IPS DF 4.7 (cell line): ENCODE data around the gene FAM9A.
"Not testable (repeated sequence)": the region's sequence is repeated elsewhere in the genome, so short reads cannot be mapped to it uniquely, and the experiment has no call there.

Experiments used
- DNase-seq: peaks from one replicate; pipeline ENCODE4 v3.0.0-alpha.2; 2013; ENCODE audit warnings: low spot score; ENCODE audit errors: extremely low read depth

The FAM9A gene

DNA sequence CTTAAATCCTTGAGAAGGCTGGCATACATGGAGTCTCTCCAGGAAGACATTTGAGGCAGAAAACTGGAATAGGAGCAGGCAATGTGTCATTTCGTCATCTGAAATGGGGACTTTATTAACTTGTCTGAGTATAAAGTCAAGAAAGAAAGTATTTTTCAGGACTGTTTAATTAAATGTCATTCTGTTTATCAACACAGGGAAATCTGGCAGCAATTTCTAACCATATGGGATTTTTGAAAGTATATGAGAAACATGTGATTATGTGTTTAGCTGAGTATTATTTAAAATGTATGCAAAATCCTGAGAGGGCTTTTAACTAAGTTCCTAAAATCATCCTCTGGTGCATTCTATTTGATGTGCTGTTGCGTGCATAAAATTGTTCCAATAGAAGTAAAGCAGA, 3.9 kb upstream of the FAM9A start:
- no peak for DNase-seq

DNA sequence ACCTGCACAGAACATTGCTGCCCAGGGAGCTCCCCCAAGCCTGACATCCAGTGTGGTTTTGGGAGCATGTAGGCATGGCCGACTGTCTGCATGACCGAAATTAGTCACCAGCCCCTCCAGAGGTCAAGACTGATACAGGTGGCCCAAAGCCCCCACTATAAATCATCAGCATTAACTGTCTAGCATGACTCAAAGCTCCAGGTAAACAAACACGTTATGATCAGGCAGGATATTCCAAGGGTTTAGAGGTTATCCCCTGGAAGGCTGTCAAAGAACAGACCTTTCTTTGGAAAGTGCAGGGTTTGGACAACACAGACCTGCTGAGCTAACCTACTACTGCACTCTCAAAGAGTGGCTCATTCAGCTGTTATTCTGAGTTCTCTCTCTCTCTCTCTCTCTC, 2.1 kb upstream of the FAM9A start:
- DNase-seq = no peak

DNA sequence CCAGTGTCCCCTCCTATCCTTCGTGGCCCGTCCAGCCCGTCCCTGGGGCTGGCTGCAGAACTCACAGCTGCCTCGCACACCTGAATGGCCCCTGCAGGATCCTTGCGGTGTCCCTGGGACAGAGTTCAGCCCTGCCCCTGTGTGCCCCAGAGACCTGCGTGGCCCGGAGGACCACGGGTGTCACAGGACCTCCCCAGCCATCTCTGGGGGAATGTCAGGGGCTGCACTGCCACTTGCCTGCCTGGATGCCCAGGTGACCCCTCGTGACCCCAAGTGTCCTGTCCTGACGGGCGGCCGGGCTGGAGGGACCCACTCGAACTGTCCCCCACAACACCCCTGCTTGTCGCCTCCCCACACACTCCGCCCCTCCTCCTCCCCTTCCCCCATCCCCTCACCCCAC, 832 bp downstream of the FAM9A start:
- DNase-seq = not testable (repeated sequence)

DNA sequence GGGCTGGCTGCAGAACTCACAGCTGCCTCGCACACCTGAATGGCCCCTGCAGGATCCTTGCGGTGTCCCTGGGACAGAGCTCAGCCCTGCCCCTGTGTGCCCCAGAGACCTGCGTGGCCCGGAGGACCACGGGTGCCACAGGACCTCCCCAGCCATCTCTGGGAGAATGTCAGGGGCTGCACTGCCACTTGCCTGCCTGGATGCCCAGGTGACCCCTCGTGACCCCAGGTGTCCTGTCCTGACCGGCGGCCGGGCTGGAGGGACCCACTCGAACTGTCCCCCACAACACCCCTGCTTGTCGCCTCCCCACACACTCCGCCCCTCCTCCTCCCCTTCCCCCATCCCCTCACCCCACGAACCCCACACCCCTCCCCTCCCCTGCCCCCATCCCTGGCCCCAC, 1.9 kb downstream of the FAM9A start:
- DNase-seq = not testable (repeated sequence)

DNA sequence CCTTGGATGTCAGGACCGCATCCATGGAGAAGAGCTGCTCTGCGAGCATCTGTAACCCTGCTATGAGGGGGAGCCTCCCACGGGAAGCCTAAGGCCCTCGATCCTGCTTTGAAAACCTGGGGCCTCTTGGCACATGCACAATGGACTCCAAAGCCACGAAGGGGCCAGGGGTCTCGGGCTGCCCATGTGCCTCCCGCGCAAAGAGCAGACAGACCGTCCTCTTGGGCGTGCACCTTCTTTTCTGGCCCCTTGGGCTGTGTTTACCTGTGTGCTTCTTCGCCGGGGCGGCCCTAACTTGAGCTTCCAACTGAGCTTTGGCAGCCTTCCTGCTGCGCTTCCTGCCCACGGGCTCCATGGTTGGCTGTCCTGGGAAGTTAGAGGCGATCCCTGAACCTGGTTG, 2.5 kb downstream of the FAM9A start:
- DNase-seq = not testable (repeated sequence)

DNA sequence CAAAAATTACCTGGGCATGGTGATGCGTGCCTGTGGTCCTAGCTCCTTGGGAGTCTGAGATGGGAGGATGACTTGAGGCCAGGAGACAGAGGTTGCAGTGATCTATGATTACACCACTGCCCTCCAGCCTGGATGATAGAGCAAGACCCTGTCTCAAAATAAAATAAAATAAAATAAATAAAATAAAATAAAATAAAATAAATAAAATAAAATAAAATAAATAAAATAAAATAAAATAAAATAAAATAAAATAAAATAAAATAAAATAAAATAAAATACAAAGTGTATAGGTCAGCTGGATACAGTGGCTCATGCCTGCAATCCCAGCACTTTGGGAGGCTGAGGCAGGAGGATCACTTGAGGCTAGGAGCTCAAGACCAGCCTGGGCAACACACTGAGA, 14.1 kb downstream of the FAM9A start:
- not testable (repeated sequence) for DNase-seq

DNA sequence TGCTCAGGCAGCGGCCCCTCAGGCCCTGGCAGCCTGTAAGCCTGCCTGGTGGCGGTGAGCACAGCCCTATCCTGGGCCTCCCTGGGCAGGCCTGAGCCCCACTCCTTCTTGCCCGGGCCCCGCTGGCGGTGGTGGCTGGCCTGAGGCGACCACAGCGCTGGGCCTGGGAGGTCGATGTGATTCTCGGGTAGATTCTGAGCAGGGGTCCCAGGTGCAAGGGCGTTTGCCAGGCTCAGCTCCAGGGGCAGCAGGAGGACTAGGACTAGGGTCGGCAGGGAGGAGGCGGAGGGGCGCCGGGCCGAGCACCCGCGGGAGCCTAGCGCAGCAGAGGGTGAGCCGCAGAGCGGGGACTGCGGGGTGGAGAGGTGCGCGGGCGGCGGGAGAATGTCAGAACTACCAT, 17.0 kb downstream of the FAM9A start:
- DNase-seq = no peak

DNA sequence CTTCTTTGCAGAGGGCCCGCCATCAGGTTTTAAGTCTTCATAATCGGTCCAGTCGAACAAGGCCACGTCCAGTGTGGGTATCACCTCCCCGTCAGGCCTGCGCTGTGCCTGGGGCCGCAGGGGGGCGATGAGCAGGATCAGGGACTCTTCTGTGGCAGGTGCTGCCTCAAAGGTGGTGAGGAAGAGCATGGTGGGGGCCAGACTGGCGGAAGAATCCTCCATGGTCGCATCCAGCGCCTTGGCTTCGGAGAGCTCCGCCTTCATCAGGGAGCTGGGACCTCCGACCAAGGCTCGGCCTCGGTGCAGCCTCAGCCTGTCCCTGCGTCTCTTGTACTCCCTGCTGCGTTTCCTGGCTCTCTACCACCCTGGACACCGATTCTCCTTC, 17.5 kb downstream of the FAM9A start:
- DNase-seq = no peak

DNA sequence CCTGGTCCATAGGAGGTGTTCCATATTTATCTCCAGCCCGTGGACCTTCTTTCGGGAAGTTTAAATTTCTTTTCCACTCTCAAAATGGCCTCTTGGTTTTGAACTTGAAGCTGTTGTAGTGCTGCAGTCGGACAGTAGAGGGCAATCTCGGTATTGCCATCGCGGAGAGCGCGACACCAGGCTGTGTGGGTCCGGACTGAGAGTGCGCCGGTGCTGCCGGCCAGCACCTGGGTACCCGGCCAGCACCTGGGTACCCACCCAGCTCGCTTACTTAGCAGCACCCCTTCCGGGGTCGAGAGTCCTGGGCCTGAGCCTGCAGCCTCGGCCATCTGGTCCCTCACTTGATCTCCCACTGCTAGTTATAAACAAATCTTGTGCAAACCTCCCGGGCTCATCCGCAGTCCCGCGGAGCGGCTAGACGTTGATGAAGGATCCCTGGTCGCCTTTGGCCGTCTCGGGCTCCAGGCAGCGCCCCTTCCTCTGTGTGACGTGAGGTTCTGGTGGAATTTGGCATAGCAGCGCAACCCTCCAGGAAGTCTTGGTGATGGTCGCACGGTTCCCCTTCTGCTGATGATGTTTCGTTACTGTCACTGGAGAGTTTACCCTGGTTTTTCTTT, 18.0 kb downstream of the FAM9A start:
- DNase-seq = no peak

DNA sequence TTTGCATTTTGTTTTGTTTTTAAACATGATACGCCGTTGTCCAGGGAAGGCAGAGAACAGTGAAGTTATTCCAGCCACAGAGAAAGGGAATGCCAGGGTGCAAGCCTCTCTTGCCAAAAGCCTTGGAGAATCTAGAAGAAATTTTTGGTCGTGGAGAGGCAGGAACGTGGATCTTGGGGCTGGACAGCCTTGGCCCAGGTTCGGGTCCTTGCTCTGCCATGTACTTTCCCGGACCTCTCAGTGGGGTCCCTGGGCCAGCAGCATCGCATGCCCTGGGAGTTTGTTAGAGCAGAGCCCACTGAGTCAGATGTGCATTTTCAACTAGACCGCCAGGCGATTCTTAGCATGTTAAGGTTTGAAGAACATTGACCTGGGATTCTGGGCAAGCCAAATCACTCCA, 18.6 kb downstream of the FAM9A start:
- no peak for DNase-seq

DNA sequence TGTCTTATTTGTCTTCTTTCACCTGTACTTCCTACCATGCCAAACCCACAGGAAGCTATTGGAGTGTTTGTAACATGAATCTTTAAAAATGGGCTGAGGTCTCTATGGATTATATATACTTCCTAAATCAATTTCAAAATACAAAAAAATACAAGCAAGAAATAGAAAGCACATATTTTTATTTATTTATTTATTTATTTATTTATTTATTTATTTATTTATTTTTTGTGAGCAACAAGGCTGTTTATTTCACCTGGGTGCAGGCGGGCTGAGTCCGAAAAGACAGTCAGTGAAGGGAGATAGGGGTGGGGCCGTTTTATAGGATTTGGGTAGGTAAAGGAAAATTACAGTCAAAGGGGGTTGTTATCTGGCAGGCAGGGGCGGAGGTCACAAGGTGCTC, 19.3 kb downstream of the FAM9A start:
- DNase-seq = not testable (repeated sequence)

DNA sequence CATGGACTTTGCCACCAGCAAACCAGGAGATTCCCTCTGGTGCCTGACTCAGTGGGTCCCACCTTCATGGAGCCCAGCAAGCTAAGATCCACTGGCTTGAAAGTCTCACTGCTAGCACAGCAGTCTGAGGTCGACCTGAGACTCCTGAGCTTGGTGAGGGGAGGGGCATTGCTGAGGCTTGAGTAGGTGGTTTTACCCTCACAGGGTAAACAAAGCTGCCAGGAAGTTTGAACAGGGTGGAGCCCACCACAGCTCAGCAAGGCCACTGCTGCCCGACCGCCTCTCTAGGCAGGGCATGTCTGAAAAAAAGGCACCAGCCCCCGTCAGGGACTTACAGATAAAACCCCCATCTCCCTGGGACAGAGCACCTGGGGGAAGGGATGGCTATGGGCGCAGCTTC, 28.1 kb downstream of the FAM9A start:
- DNase-seq = no peak

DNA sequence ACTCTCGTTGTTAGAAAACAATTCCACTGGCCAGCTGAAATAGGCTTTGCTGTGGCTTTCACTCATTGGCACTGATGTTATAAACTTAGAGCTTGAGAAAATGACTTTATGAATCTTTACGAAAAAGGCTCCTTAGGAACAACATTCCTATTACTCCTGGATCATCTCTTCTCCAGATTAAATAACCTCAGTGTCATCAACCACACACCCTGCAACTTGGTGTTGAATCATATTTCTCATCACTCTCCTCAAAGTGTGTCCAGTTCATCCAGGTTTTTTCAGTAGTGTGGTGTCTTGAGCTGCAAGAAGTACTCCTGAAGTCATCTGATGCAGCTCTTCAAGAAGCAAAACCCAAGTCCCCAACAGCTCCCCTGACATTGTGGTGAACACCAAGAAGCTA, 41.2 kb downstream of the FAM9A start:
- DNase-seq = no peak

DNA sequence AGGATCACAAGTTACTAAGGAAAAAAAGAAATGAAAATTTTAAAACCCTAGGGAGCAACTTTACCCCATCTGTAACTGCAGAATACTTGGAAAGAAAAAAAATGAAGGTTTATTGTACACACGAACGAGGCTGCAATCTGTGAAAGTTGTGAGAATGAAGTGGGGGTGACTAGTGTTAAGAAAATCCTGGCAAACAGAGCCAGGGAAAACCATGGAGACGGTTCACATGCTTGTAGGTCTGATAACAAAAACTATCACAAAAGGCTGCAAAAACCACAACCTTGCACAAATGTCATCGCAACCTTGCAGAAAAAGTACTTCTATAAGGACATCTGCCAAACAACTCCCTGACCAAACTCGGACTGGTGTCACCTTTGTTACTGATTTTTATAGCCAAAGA, 42.5 kb downstream of the FAM9A start:
- DNase-seq = not testable (repeated sequence)

DNA sequence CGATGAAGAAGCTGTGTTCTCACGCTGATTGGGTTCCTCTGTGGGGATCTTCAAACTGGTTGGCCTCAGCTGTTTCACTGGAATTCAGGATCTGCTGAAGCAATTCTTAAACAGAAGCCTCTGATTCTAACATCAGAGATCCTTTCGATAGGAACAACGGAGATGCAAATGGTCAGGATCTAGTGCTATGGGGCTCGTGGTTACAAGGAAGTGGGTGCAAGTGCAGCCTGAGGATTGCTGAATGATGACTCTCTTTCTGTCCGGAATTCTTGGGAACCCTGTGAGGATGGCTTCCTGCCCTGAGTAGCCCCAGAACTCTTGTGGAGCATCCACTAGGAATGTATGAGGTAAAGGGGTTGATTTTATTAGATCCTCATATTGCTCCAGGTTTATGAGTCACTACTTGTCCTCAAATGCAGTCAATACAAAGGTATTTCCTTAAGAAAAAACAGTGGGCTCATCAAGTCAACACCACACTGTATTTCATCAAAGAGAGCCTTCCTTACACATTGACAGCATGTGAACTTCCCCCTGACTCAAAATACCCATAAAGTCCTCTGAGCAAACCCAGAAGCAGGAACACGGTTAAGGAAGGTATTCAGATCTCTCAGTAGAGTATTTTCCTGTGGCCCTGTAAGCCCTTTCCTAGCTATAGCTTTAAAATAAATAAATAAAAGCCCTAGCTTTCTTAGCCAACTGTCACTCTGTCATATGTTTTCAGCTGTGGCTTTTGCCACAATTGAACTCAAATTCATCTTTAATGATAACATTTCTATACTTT, 43.4 kb downstream of the FAM9A start:
- not testable (repeated sequence) for DNase-seq

DNA sequence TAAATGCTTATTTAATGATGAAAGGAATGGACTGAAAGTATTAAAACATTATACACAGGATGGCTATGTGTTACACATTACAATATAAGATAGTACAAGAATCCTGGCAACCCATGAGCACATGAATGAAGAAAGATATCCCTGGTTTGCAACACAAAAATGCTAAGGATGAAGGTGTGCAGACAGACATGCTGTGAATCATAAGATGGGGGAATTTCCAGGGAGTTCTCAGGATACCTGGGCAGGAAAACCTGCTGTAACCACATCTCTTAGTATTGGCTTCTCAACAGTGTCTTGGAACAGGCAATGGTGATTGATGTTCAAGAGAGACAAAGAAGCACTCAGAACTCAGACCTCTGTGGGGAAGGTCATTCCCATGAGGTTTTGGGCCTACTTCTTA, 45.4 kb downstream of the FAM9A start:
- DNase-seq = no peak

DNA sequence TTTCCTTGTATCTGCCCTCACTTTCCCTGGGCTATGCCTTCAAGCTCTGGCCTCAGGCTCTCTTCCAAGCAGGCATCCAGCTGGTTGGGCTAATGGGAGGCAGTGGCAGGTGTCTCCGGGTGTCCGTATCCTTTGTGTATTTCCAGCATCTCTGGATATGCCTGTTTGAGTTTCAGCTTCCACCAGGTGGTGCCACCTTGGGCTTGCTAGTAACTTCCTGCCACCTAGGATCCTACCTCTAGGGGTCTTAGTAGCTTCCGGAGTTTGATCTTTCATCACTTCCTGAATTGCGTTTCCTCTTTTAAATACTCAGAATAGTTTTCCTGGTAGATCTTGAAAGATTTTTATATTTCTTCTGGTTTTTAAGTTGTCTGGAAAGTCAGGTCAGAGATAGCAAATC, 46.1 kb downstream of the FAM9A start:
- DNase-seq = no peak

DNA sequence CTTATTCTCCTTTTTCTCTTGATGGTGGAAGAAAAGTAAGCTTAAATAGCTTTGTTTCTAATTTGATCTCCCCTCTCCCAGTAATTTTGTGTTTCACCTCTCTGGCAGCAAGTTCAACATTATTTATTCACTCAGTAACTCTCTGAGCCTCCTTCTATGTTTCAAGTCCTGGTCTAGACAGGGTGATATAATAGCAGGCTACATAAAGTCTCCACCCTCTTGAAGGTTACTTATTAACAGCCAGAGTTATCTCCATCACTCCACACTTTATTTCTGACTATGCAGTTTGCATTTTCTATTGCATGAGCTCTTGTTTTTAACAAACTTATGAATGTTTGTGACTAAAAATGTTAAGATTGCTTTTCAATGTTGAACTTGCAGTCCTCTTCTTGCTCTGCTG, 51.5 kb downstream of the FAM9A start:
- no peak for DNase-seq

DNA sequence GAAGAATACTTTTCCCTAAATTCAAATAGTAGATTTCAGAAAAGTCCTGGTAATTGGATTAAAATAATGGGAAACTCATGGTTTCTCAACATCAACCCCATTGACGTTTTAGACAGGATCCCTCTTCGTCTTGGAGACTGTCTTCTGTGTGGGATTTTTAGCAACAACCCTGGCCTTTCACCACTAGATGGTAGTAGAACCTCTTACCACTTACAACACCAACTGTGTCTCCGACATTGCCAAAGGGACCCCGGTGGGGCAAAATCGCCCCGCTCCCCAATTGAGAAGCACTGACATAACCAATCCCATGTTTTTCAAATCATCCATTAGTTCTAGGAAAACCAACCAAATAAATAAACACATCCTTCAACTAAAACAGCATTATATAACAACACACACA, 52.3 kb downstream of the FAM9A start:
- DNase-seq = no peak

DNA sequence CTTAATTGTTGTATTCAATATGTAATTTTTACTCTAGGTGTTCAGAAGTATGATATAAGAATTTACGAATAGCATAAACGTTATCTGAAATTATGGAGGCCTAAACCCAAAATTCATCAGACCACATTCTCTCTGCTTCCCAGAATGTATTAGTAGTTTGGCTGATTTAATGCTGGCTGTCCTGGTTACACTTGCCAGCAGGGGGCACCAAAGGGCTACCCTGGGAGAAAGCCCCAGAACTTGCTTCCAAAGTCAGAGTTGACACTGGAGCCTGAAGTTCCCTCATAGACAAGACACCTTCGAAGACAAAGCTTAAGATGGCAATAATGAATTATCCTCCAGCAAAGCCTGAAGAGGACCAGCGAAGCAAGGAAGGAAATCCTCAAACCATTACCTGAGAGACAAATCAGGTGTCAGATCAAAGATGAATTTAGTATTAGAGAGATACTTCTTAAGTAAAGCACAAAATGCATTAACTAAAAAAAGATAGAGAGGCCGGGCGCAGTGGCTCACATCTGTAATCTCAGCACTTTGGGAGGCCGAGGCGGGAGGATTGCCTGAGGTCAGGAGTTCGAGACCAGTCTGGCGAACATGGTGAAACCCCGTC, 58.0 kb downstream of the FAM9A start:
- DNase-seq = no peak

DNA sequence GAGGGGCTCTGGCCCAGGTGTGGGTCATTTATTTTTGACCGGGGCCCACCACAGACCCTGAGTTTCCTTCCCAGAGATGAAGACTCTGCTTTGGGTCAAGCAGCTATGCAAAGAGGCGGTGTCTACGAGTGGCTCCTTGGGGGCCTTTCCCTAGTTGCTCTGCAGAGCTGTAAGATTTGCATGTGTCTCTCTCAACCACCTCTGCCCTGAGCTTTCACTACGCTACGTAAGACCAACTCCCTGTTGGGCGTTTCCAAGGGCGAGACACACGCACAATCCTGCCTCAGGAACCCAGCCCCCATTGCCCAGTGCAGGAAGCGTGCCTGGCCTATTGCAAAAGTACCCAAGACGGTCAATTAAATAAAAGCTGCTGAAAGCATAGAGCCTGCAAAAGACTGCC, 59.2 kb downstream of the FAM9A start:
- no peak for DNase-seq
